NCI-H510A treated with DMSO at 0.1 percent for 48 hours (cell line): Measurements from ENCODE around the gene NPAP1.
"Not testable (repeated sequence)": the region's sequence is repeated elsewhere in the genome, so short reads cannot be mapped to it uniquely, and the experiment has no call there.

Experiments
- DNase-seq: peaks from one replicate; lab custom pipeline; 2025; lab: John Stamatoyannopoulos, UW

The NPAP1 gene, protein sequence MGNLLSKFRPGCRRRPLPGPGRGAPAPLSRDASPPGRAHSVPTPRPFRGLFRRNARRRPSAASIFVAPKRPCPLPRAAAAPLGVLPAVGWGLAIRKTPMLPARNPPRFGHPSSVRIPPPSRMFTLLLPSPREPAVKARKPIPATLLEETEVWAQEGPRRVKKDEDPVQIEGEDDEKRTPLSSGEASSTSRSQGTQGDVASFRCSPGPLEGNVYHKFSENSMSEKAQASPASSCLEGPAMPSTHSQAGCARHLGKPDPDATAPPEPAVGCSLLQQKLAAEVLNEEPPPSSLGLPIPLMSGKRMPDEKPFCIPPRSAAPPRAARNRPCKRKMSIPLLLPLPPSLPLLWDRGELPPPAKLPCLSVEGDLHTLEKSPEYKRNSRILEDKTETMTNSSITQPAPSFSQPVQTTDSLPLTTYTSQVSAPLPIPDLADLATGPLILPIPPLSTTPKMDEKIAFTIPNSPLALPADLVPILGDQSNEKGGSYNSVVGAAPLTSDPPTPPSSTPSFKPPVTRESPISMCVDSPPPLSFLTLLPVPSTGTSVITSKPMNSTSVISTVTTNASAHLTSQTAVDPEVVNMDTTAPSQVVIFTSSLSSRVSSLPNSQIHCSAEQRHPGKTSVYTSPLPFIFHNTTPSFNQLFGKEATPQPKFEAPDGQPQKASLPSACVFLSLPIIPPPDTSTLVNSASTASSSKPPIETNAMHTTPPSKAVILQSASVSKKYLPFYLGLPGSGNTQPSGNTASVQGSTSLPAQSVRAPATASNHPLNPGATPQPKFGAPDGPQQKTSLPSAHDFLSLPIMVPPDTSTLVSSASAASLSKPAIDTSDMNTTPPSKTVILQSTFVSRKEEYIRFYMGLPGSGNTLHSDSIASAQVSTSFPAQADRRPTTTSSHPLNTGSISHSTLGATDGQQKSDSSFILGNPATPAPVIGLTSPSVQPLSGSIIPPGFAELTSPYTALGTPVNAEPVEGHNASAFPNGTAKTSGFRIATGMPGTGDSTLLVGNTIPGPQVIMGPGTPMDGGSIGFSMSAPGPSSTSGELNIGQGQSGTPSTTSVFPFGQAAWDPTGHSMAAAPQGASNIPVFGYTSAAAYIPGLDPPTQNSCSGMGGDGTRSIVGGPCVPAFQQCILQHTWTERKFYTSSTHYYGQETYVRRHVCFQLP

DNA sequence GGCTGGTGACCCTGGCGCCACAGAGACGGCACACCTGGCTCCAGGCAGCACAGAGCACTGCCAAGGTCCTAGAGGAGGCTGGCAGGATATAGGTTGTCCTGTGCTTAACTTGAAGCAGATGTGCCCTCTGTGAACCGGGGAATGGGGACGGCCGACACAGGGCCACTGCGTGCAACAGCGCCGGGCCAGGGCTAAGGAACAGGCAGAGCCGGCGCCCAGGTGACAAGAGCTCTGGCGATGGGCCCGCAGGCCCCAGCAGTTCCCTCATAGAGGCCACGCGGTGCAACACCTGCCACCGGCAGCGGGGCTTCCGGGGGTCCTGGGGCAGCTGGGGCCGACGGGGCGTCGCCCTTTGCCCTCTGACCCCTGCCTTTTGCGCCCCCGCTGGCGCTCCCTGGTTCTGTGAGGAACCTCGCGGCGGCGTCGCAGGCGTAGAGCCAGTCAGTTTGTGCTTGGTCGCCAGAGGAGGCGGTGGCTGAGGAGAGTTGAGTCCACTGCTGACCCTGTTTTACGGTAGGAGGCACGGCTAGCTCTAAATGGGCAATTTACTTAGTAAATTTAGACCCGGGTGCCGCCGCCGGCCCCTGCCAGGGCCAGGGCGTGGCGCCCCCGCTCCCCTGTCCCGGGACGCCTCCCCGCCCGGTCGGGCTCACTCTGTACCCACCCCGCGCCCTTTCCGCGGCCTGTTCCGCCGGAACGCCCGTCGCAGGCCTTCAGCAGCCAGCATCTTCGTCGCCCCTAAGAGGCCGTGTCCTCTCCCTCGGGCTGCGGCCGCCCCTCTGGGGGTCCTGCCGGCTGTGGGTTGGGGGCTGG is at the start of gene NPAP1:
Gene NPAP1 (plus strand): TSS at position 444 of the 813 bp plus-strand sequence. CDS start 93 bp downstream, at position 537.
- DNase-seq: no peak

DNA sequence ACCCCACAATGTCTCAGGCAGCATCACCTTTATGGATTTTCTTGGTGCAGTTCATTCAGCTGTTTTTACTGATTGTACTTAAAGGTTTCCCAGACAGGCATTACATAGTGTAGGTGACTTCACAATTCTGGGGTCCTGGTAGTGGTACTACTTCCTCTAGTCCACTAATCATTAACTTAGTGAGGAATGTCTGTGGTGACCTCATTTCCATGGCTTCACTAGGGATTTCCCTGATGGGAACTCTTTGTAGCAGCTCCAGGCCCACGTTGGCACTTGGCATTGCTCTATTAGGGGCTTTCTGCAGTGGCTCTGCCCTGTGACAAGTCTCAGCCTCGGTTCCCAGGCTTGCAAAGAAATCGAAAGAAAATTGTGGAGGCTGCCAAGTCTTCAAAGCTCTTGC is 48.1 kb upstream of the NPAP1 start:
- no peak for DNase-seq

DNA sequence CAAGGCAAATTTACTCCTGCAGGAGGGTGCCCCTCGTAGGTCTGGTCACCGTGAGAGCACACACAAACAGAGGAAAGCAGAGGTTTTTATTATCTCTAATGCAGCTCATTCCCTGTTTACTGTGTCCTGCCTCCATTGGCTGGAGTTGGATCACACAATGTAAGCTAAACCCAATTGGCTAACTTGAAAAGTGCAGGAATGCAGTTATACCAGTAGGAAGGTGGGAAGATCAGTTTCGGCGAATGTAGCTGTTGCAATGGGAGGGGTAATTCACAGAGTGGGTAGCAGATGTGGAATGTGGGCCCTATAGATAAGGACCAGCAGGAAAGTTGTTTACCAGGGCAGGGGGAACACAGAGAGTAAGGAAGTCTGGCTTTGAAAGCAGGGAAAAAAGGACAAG is 42.5 kb upstream of the NPAP1 start:
- DNase-seq: no peak

DNA sequence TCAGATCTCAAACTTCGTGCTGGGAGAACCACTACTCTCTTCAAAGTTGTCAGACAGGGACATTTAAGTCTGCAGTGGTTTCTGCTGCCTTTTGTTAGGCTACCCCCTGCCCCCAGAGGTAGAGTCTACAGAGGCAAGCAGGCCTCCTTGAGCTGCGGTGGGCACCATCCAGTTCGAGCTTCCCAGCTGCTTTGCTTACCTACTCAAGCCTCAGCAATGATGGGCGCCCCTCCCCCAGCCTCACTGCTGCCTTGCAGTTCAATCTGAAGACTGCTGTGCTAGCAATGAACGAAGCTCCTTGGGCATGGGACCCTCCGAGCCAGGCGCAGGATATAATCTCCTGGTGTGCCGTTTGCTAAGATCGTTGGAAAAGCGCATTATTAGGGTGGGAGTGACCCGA is 36.2 kb upstream of the NPAP1 start:
- not testable (repeated sequence) for DNase-seq

DNA sequence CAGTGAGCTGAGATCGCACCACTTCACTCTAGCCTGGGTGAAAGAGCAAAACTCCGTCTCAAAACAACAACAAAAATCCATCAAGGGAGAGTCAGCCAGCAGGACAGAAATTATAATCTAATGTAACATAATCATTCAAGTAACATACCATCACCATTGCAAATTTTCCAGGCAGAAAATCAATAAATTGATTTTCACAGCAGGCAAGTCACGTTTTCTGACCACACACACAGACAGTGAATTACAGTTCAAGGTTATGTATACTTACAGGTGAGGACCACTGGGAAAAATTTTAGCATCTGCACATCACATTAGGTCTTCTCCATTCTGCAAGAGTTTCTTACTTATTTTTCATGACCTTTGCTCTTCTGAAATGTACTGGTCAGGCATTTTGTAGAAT is 29.9 kb upstream of the NPAP1 start:
- DNase-seq: no peak

DNA sequence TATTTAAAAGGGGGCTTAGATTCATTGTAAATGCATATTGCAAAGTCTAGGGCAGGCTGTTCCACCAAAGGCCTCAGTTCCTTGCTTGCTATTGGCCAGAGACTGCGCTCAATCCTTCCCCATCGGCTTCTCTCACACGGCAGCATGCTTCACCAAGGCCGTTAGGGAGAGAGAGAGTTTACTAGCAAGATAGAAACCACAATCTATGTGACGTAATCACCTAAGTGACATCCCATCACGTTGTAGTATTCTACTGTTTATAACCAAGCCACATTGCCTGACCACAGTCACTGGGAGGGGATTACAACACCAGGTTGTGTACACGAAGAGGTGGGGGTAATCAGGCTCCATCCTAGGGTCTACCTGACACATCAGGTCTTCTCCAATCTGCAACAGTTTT is 16.0 kb upstream of the NPAP1 start:
- DNase-seq: no peak

DNA sequence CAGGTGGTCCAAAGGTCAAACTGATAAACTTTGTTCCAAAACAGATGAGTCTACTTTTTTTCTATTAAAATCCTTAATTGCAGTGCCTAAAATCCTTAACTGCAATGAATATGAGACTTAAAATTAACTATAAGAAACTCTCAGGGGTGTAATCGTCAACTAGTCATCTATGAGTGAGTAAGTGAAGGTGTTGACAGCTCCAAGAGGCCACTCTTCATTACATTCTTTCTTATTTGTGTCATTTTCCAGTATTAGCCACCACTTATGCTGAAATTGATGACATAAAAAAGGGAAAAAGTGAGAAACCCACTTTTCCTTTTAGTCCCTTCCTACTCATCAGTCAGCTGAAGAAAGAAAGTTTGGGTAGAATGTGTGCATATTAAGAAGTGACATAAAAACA is 12.6 kb upstream of the NPAP1 start:
- no peak for DNase-seq

DNA sequence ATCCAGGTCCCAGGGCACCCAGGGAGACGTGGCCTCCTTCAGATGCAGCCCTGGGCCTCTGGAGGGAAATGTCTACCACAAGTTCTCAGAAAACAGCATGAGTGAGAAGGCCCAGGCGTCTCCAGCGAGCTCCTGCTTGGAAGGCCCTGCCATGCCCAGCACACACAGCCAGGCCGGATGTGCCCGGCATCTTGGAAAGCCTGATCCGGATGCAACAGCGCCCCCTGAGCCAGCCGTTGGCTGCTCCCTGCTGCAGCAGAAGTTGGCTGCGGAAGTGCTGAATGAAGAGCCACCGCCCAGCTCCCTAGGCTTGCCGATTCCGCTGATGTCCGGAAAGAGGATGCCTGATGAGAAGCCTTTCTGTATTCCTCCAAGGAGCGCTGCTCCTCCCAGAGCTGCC is 856 bp downstream of the NPAP1 start:
- DNase-seq: no peak

DNA sequence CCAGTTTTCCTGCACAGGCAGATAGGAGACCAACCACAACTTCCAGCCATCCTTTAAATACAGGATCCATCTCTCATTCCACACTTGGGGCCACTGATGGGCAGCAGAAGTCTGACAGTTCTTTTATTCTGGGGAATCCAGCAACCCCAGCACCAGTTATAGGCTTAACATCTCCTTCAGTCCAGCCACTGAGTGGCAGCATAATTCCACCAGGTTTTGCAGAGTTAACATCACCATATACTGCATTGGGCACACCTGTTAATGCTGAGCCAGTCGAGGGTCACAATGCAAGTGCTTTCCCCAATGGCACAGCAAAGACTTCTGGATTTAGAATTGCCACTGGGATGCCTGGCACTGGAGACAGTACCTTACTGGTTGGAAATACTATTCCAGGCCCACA is 2.9 kb downstream of the NPAP1 start:
- DNase-seq: no peak

DNA sequence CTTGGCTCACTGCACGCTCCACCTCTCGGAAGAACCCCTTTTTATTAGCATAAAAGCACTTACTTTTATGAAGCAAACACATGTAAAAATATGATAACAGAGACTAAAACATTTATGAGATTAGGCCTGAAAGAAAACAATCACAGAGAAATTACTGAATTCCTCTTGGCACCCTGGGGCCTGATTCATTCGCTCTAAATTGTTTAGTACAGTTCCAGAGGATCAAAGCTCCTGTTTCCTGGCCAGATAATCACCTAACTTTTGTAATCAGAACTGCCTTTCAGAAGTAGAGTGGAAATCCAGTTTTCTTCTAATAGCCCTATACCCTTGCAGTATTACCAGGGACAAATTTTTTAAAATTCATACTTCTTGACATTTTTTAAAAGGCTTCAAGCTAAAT is 6.4 kb downstream of the NPAP1 start:
- DNase-seq: no peak

DNA sequence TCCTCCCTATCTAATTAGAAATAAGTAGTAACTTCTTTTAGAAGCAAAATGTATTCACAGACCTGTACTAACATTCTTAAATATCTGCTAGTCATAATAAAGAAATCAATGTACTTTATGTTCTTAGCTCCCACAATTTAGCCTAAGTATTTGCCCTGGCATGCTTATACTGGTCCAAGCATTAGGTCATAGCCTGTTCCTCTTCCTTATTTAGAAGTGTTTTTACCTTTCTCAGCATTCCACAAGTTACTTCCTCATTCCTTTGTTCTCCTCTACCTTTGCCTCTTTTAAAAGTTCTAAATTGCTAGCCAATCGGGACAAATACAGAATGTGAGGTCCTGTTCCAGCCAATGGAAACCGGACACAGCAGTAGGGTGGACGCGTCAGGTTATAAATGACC is 7.3 kb downstream of the NPAP1 start:
- not testable (repeated sequence) for DNase-seq

DNA sequence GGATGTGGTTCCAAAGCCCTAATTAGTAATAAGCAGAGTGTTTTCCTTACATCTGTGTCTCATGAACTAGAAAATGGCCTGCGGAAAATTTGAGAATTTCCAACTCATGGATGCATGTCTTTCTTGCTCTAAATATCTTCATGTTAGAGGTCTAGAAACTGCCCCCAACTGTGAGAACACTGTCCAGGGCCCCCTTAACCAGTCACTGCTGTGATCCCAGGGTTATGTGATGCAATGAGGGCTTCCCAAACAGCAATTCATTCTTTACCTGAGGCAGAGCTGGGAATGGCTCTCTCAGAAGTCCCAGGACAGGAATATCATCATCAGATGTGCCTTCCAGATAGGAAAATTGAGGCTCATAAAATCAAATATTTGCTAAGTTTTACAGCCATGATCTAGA is 8.2 kb downstream of the NPAP1 start:
- DNase-seq: no peak

DNA sequence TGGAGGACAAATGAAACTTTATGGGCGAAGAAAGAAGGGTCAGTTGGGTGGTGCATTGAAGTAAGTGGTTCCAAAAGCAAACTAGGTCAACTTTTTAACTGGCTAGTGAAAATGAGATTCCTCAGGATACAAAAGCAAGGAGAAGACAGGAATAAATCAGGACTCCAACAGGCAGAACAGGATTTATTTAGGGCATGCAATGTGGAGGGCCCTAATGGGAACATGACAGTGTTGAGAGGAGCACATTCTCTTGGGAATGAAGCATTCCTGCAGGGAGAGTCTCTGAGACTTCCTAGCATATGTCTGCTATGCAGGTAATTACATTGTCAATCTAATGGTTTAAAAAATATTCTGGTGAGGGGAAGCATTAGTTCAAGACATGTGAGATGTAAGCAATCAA is 8.7 kb downstream of the NPAP1 start:
- no peak for DNase-seq

DNA sequence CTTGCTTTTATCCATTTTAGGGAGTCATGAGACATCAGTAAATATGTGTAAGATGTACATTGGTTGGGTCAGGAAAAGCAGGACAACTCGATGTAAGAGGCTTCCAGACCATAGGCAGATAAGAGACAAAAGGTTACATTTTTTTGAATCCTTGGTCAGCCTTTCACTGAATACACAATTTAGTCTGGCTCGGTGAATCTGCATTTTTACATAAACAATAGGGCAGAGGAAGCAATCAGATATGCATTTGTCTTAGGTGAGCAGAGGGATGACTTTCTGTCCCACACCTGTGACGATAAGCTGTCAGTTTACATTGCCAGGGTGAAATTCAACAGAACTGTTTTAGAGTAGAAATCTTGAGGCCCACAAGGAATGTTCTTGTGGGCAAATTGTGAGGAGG is 20.6 kb downstream of the NPAP1 start:
- no peak for DNase-seq

DNA sequence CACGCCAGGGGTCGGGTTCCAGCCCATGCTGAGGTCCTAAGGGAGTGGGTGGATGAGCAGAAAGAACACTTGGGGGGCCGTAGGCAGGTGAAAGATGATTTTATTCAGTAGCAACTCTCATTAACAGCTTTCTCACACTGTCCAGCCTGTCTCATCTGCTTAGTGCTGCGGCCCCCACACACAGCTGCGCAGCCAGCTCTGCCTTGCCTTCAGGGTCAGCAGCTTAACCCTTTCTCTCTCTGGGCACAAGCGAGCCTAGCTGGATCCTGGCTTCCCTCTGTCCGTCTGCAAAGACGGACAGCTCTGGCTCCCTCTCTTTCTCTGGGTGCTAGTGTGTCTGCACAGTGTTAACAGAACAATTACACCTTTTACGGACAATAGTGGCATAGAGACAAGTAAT is 21.3 kb downstream of the NPAP1 start:
- DNase-seq: no peak

DNA sequence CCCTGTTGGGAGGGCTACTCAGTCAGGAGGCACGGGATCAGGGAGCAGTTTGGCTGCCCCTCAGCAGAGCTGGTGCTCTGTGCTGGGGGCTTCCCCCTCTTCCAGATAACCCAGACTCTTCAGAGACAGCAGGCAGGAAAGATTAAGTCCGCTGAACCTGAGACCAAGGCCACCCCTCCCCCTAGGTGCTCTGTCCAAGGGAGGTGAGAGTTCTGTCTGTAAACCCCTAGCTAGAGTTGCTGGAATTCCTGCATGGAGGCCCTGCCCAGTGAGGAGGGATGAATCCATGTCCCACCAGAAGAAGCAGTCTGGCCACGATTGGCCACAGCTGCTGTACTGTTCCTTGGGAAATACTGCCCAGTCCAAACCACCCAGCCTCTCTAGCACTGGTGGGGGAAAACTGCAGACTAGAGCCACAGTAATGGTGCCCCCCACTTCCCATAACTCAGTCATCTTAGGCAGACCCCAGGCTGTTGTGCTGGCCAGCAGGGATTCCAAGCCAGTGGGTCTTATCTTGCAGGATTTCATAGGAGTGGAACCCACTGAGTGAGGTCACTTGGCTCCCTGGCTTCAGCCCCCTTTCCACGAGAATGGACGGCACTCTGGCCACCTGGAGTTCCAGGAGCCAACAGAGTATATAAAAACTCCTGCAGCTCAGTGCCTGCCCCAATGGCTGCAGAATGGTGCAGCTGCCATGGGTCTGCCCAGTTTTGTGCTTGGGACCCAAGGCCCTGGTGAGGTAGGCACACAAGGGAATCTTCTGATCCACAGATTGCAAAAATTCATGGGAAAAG is 42.9 kb downstream of the NPAP1 start:
- no peak for DNase-seq

DNA sequence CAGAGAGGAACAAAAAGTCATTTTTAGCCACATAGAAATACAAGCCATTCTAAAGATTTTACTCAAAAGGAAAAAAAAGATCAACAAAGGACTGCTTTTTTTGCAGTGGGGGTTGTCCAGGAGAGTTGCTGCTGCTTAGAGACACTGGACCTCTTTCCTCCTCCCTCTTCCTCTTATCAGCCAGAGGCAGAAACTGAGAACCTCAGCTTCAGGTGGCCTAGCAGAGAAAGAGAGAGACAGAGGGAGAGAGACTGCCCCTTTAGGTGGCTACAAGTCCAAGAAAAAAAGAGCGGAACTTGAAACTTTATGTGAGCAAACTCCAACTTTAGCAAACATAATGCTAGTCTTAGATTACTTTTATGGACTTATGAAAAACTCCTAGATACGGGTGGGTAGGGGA is 54.2 kb downstream of the NPAP1 start:
- no peak for DNase-seq
